ENCODE data around the gene DCXR.

DNA sequence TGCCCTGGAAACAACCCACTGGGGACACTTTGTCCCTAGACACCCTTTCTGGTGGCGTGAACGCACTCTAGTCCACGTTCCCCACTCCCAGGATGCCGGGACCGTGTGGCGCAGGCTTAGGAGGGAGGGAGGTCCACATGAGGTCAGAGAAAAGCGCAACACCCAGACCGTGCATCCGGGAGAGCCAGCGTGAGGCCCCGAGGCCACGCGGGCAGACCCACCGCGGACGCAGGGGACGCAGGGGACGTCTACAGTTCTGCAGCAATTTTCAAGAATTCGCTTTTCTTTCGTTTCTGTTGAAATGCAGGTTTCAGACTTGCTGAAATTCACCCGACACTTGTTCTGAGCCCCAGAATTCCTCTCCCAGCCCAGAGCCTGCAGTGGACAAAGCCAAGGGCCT lies 9.4 kb upstream of the DCXR start:
- TF ChIP-seq RFX5 (IDR thresholded peaks at IDR 0.05; ENCODE audit: low read depth, low read length), result no peak
- TF ChIP-seq BRCA1 (IDR thresholded peaks at IDR 0.05; ENCODE audit: low read depth, low read length), result no peak
- TF ChIP-seq HDAC6 (IDR thresholded peaks at IDR 0.05; ENCODE audit: unreplicated experiment), result no peak
- no peak for TF ChIP-seq ZNF24 (IDR thresholded peaks at IDR 0.05)
- TF ChIP-seq, protein P1, sequence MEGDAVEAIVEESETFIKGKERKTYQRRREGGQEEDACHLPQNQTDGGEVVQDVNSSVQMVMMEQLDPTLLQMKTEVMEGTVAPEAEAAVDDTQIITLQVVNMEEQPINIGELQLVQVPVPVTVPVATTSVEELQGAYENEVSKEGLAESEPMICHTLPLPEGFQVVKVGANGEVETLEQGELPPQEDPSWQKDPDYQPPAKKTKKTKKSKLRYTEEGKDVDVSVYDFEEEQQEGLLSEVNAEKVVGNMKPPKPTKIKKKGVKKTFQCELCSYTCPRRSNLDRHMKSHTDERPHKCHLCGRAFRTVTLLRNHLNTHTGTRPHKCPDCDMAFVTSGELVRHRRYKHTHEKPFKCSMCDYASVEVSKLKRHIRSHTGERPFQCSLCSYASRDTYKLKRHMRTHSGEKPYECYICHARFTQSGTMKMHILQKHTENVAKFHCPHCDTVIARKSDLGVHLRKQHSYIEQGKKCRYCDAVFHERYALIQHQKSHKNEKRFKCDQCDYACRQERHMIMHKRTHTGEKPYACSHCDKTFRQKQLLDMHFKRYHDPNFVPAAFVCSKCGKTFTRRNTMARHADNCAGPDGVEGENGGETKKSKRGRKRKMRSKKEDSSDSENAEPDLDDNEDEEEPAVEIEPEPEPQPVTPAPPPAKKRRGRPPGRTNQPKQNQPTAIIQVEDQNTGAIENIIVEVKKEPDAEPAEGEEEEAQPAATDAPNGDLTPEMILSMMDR (IDR thresholded peaks at IDR 0.05 in 2 of 3, conservative IDR thresholded peaks at IDR 0.05 in 1 of 3; ENCODE audit: control insufficient read depth in 2 of 3, extremely low read depth in 1 of 3, insufficient read depth in 1 of 3, low read depth in 3 of 3, low read length in 3 of 3), result no peak
- no peak for TF ChIP-seq FOS (IDR thresholded peaks at IDR 0.05; ENCODE audit: borderline replicate concordance, extremely low read depth, insufficient read length)
- no peak for TF ChIP-seq CEBPB (IDR thresholded peaks at IDR 0.05; ENCODE audit: borderline replicate concordance in 1 of 2, low read depth in 2 of 2, low read length in 2 of 2)
- no peak for TF ChIP-seq EP300 (IDR thresholded peaks at IDR 0.05; ENCODE audit: borderline replicate concordance in 1 of 2, control insufficient read depth in 1 of 2, low read depth in 2 of 2, low read length in 2 of 2)
- TF ChIP-seq ESRRA (IDR thresholded peaks at IDR 0.05; ENCODE audit: low read length), result no peak
- TF ChIP-seq MXI1 (IDR thresholded peaks at IDR 0.05; ENCODE audit: low read depth, low read length), result no peak
